HEK293 (cell line): ENCODE results near the gene ZNF81.

ENCODE experiments used
- MEIS1 ChIP-seq: sonication (generic); formaldehyde crosslinking; IDR thresholded peaks from 2 replicates; pipeline ENCODE4 v1.8.1; 2022; ENCODE audit warnings: missing genetic modification reagents, mild to moderate bottlenecking, borderline replicate concordance
- SALL2 ChIP-seq: fragments of 450-650 bp; formaldehyde crosslinking; IDR thresholded peaks from 2 replicates; pipeline ENCODE4 v1.5.0; 2017; ENCODE audit warnings: missing biosample characterization, mild to moderate bottlenecking, missing genetic modification characterization, borderline replicate concordance
- ZBTB8A ChIP-seq: fragments of 450-650 bp; formaldehyde crosslinking; IDR thresholded peaks from 2 replicates; pipeline ENCODE4 v1.5.1; 2016; ENCODE audit warnings: missing biosample characterization, missing genetic modification characterization
- ZNF169 ChIP-seq: fragments of 450-650 bp; formaldehyde crosslinking; IDR thresholded peaks from 2 replicates; pipeline ENCODE4 v1.5.1; 2016; ENCODE audit warnings: missing biosample characterization, missing genetic modification characterization
- ZNF830 ChIP-seq: fragments of 450-650 bp; IDR thresholded peaks from 2 replicates; pipeline ENCODE4 v1.5.0; 2018; ENCODE audit warnings: missing biosample characterization, missing genetic modification characterization, low read depth, mild to moderate bottlenecking, moderate library complexity
- TF ChIP-seq, protein P1 (sequence below): fragments of 450-650 bp; formaldehyde crosslinking; IDR thresholded peaks from 2 replicates; pipeline ENCODE4 v1.5.1; 2016; ENCODE audit warnings: missing biosample characterization, missing genetic modification characterization
- TF ChIP-seq, protein P2 (sequence below): fragments of 450-650 bp; formaldehyde crosslinking; IDR thresholded peaks from 2 replicates; pipeline ENCODE4 v1.5.1; 2016; ENCODE audit warnings: missing biosample characterization, missing genetic modification characterization
- TF ChIP-seq, protein P3 (sequence below): fragments of 450-650 bp; formaldehyde crosslinking; conservative IDR thresholded peaks from 2 replicates; pipeline ENCODE4 v1.5.1; 2016; ENCODE audit warnings: low read depth, missing biosample characterization, missing genetic modification characterization
- TF ChIP-seq, protein P4 (sequence below): fragments of 450-650 bp; formaldehyde crosslinking; IDR thresholded peaks from 2 replicates; pipeline ENCODE4 v1.5.1; 2016; ENCODE audit warnings: missing biosample characterization, missing genetic modification characterization, low read depth
- TF ChIP-seq, protein P5 (sequence below): fragments of 450-650 bp; formaldehyde crosslinking; IDR thresholded peaks from 2 replicates; pipeline ENCODE4 v1.5.1; 2017; ENCODE audit warnings: missing biosample characterization, missing genetic modification characterization

DNA sequence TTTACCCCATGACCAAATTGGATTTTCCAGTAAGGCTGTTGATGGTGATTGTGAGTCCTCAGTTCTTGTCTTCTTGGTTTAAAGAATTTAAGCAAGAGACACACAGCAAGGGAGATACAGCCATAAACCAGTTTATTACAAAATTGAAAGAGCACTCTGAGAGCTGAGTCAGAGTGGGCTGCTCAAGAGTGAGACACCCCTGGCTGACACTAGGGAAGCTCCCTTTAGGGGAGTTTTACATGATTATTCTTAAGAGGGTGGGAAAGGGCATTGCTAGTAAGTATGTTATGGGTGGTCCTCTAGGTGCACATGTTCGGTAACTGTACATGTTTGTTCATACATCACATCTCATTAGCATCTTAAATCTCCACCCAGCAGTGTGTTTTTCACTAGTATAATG, 18.8 kb upstream of the ZNF81 start:
- TF ChIP-seq, protein P1, sequence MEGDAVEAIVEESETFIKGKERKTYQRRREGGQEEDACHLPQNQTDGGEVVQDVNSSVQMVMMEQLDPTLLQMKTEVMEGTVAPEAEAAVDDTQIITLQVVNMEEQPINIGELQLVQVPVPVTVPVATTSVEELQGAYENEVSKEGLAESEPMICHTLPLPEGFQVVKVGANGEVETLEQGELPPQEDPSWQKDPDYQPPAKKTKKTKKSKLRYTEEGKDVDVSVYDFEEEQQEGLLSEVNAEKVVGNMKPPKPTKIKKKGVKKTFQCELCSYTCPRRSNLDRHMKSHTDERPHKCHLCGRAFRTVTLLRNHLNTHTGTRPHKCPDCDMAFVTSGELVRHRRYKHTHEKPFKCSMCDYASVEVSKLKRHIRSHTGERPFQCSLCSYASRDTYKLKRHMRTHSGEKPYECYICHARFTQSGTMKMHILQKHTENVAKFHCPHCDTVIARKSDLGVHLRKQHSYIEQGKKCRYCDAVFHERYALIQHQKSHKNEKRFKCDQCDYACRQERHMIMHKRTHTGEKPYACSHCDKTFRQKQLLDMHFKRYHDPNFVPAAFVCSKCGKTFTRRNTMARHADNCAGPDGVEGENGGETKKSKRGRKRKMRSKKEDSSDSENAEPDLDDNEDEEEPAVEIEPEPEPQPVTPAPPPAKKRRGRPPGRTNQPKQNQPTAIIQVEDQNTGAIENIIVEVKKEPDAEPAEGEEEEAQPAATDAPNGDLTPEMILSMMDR (tag by site-specific recombination) = no peak
- TF ChIP-seq ZNF830 (tag by site-specific recombination) (no peak), ZBTB8A (tag by site-specific recombination) (no peak), ZNF169 (tag by site-specific recombination) (no peak), SALL2 (tag by site-specific recombination) (no peak), MEIS1 (CRISPR knock-in tag) (no peak)
- TF ChIP-seq, protein P2, sequence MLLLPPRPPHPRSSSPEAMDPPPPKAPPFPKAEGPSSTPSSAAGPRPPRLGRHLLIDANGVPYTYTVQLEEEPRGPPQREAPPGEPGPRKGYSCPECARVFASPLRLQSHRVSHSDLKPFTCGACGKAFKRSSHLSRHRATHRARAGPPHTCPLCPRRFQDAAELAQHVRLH (tag by site-specific recombination) = no peak
- TF ChIP-seq, protein P3, sequence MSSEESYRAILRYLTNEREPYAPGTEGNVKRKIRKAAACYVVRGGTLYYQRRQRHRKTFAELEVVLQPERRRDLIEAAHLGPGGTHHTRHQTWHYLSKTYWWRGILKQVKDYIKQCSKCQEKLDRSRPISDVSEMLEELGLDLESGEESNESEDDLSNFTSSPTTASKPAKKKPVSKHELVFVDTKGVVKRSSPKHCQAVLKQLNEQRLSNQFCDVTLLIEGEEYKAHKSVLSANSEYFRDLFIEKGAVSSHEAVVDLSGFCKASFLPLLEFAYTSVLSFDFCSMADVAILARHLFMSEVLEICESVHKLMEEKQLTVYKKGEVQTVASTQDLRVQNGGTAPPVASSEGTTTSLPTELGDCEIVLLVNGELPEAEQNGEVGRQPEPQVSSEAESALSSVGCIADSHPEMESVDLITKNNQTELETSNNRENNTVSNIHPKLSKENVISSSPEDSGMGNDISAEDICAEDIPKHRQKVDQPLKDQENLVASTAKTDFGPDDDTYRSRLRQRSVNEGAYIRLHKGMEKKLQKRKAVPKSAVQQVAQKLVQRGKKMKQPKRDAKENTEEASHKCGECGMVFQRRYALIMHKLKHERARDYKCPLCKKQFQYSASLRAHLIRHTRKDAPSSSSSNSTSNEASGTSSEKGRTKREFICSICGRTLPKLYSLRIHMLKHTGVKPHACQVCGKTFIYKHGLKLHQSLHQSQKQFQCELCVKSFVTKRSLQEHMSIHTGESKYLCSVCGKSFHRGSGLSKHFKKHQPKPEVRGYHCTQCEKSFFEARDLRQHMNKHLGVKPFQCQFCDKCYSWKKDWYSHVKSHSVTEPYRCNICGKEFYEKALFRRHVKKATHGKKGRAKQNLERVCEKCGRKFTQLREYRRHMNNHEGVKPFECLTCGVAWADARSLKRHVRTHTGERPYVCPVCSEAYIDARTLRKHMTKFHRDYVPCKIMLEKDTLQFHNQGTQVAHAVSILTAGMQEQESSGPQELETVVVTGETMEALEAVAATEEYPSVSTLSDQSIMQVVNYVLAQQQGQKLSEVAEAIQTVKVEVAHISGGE (tag by site-specific recombination) = no peak
- TF ChIP-seq, protein P4, sequence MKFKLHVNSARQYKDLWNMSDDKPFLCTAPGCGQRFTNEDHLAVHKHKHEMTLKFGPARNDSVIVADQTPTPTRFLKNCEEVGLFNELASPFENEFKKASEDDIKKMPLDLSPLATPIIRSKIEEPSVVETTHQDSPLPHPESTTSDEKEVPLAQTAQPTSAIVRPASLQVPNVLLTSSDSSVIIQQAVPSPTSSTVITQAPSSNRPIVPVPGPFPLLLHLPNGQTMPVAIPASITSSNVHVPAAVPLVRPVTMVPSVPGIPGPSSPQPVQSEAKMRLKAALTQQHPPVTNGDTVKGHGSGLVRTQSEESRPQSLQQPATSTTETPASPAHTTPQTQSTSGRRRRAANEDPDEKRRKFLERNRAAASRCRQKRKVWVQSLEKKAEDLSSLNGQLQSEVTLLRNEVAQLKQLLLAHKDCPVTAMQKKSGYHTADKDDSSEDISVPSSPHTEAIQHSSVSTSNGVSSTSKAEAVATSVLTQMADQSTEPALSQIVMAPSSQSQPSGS (tag by site-specific recombination) = no peak
- TF ChIP-seq, protein P5, sequence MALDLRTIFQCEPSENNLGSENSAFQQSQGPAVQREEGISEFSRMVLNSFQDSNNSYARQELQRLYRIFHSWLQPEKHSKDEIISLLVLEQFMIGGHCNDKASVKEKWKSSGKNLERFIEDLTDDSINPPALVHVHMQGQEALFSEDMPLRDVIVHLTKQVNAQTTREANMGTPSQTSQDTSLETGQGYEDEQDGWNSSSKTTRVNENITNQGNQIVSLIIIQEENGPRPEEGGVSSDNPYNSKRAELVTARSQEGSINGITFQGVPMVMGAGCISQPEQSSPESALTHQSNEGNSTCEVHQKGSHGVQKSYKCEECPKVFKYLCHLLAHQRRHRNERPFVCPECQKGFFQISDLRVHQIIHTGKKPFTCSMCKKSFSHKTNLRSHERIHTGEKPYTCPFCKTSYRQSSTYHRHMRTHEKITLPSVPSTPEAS (tag by site-specific recombination) = no peak
